Endometrial microvascular endothelial cells (primary cell): ENCODE data around the gene CPSF4. TPM values are rescaled to one million over a fixed set of nuclear protein-coding genes. Genes with fewer than 3 reads are reported as not detected.
"Not testable (repeated sequence)": the region's sequence is repeated elsewhere in the genome, so short reads cannot be mapped to it uniquely, and the experiment has no call there.

Source experiments
- in situ Hi-C: cut with HindIII; loops from 2 replicates; pipeline ENCODE4 v1.10.0; 2017; ENCODE audit warnings: low sequenced_read_pairs, low pct_unique_long_range_greater_than_20kb; ENCODE audit errors: inconsistent ontology term
- total RNA-seq: library from RNA; depleted of rRNA; stranded (reverse); fragments of >200 nt; gene quantifications from one replicate; pipeline ENCODE4 v1.2.3, GENCODE V29; 2015; ENCODE audit errors: inconsistent ontology term

Gene CPSF4
- total RNA-seq, 1 donor from 2014 or later: 25.1 TPM

DNA sequence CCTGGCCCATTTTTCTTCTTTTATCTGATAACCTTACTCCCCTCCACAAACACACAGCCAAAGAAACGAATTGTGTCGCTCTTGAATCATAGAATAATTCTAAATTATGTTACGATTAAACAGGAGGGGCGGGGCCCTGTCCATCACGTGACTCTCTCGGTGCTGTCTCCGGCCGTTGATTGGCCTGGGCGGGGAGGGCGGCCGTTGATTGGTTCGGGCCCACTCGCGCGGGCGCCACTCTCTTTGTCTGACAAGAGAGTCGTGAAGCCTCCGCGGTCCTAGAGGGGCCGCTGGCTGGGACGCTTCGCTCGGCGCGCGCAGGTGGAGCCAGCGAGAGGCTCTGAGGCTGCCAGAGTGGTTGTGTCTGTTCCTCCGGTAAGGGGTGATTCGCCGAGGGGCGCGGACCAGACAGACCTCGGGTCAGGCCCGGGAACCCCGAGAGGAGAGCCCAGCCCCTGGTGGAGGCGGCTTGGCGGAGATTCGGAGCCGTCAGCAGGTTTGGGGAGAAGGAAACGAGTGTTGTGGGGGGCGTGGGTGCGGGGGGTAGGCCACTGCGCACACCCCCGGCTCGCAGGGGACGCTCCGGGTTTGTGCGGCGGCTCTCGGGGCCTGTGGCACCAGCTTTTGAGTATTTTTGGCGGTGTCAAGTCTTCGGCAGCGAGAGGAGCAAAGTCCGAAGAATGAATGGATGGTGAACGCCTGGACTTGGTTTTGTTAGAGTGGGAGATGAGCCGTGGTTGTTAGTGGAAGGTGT lies 34.0 kb downstream of the CPSF4 start, which contains the start of gene ZNF789:
Gene ZNF789 (plus strand): TSS at position 330 of the 754 bp plus-strand sequence. CDS start 3,567 bp downstream, outside the sequence.
- in situ Hi-C loops: no loop called here

DNA sequence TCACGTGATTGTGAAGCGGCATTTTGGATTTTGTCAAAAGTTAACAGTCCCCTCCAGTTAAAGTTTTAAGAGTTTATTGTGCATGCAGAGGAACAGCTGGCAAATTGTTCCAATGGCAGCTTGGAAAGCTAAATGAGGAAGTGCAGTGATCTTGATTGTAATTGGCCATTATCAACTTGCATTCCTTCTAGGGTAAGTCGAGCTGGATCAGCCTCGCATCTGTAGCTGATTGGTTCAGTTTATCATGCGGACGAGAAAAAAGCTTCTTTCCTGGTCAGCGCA lies 34.5 kb downstream of the CPSF4 start:
- in situ Hi-C loops: no loop called here

DNA sequence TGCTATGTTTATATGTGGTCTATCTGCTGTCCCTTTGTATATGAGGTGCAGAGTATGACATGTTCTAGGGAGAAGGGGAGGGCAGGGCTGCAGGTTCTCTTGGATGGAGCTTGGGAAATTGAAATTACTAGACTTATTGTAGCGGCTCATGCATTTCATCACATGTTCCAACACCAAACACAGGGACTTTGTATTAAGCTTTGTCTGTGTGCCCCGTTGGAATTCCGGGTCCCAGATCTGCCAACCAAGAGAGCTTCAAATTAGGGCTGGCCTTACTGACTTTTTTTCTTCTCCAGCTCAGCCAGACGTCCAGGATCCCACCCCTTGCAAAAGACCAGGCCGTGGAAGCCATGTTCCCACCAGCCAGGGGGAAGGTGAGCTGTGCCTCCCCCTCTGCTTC lies 37.4 kb downstream of the CPSF4 start:
- in situ Hi-C loops: no loop called here

DNA sequence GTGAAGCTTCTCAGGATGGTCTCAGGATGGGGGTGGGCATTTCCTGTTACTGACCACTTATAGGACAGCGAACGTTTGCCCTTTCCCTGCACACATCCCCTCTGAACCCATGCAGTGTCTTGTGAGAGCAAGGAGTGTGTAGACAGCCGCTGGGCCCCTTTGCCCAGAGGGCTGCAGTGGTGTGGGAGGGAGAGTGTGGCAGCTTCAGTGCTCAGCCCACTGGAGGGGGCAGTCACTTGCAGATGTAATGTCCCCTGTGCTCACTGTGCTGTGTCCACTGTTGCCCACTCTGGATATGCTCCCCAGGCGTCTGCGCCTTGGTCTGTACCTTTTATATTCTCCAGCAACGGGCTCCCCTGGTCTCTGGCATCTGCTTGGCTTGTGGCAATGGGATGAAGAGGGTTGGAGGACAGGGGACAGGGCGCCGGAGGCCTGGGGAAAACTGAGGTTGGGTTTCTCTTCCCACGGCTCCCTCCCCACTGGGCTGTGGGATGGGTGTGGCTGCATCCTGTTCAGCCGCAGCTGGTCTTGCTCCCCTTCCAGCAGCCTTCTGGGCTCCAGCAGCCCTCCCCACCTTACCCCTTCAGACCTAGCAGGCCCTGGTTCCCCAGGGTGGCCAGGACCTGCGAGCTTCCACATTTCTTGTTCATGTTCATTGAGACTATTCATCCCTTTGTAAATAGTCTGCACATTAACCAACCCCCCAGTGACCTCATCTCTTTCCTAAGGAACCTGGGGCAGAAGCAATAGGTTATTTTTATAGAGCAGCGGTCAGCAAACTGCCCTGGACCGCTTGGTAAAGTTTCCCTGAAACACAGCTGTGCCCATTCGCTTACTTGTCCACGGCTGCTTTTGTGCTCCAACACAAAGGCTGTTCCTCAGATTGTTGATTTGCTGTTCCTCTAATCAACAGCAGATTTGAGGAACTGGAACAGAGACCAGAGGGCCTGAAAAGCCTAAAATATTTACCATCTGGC lies 40.0 kb downstream of the CPSF4 start:
- in situ Hi-C loops: no loop called here

DNA sequence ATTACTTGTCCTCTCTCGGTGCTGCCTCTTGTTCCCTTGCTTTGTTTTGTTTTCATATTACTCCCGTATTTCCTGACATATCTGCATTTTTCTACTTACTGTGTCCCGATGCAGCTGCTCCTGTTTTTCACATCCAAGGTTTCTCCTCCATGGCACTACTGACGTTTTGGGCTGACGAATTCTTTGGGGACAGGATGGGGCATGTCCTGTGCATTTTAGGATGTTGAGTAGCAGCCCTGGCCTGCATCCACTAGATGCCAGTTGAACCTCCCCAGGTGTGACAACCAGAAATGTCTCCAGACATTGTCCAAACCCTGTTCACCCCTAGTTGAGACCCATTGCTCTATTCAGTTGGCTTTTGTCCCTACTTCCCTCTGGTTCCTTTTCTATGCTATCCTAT lies 46.4 kb downstream of the CPSF4 start:
- in situ Hi-C loops: no loop called here

DNA sequence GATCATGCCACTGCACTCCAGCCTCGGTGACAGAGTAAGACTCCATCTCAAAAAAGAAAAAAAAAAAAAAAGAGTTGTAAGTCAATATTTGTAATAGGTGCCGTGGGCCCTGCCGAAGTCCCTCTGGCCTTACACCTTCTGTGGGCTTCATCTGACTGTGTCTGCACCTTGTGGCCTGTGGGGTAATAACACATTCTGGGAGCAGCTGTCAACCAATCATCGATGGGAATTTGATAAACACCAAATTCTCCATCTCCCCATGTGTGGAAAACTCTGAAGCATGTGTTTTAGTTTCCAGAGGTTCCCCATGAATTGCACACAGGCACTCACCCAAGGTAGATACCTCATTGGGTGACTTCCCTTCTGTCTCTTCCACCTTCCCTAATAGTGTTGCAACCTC lies 50.5 kb downstream of the CPSF4 start:
- in situ Hi-C loops: no loop called here

DNA sequence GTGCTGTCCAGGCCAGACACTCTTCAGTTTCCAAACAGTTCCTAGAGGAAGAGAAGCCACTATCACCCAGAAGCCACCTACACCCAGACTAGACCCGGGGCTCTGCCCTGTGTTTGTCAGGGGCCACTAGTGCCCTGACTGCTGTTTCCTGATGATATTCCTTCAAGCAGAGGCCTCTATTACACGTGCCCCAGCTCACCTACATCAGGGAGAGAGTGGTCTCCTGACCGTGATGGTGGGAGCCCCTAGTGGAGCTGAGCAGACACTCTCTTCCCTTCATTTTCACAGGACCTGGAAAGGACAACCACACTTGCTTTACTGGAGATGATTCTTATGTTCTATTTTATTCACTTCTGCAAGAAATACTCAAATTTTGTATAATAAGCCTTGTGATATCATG lies 52.1 kb downstream of the CPSF4 start:
- in situ Hi-C loops: no loop called here

DNA sequence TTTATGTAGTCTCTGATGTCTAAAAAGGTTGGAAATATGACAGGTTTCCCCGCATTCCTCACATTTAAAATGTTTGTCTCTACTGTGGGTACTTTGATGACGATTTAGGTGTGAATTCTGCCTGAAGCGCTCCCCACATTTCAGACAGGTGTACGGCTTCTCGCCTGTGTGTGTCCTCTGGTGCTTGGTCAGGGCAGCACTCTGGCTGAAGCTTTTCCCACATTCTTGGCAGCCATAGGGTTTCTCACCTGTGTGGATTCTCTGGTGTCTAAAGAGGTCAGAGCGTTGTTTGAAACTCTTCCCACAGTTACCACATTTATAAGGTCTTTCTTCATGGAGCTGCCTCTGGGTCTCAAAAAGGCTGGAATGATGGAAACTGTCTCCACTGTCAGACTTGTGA lies 55.1 kb downstream of the CPSF4 start:
- in situ Hi-C loops: no loop called here

DNA sequence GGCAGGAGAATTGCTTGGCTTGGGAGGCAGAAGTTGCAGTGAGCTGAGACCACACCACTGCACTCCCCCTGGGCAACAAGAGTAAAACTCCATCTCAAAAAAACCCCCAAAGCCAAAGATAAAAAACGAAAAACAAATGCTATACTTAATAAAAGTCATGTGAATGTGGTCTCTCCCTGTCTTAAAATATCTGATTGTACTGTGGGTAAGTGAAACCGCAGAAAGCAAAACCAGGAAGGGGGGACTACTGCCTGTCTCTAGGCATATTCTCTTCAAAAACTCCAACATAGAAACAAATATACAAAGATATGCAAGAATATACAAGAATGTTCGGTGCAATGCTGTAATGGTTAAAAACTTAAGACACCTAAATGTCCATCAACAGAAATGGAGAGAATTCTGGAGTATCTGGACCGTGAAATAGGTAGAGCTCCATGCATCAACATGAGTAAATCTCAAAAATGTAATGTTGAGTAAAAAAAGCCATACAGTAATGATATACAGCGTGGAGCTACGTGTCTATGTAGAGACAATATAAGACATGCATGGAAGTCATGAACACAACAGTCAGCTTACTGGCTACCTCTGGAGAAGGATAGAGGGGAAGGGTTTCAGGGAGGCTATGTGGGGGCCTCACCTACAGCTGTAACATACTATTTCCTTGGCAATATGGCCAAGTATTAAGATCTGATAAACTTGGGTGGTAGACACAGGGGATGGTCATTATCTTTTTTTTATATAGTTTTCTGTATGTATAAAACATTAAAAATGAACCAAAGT lies 59.2 kb downstream of the CPSF4 start:
- in situ Hi-C loops: no loop called here

DNA sequence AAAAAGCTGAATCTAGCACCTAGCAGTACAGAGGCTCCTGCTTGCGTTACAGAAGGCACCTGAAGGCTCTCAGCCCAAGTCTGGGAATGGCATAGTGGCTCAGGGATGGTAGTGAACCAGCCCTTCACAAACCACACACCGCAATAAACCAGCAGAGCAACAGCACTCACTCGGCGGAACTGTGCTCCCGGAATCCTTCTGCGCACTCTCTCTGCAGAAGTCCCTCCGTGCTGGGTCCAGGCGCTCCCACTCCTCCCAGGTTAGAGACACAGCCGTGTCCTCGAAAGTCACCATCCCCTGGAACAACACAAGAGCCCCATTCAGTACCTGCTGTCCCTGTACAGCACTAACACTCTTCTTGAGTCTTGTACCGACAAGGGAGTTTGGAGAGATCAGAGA lies 59.8 kb downstream of the CPSF4 start:
- in situ Hi-C loops: no loop called here

DNA sequence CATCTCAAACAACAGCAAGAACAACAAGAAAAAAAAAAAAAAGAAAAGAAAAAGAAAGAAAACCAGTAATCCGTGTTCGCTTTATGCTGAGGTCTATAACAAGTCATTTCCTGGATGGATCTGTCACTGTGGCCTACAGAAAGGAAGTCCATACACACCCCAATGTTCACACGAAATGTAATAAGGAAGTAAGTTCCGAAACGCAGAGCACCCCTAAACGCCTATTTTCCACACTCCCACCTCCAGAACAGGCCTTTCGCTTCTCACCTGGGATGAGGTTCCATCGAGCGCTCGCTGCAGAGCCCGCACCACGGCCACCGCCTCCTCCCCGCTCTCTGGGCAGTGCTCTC lies 60.6 kb downstream of the CPSF4 start:
- in situ Hi-C loops: no loop called here

DNA sequence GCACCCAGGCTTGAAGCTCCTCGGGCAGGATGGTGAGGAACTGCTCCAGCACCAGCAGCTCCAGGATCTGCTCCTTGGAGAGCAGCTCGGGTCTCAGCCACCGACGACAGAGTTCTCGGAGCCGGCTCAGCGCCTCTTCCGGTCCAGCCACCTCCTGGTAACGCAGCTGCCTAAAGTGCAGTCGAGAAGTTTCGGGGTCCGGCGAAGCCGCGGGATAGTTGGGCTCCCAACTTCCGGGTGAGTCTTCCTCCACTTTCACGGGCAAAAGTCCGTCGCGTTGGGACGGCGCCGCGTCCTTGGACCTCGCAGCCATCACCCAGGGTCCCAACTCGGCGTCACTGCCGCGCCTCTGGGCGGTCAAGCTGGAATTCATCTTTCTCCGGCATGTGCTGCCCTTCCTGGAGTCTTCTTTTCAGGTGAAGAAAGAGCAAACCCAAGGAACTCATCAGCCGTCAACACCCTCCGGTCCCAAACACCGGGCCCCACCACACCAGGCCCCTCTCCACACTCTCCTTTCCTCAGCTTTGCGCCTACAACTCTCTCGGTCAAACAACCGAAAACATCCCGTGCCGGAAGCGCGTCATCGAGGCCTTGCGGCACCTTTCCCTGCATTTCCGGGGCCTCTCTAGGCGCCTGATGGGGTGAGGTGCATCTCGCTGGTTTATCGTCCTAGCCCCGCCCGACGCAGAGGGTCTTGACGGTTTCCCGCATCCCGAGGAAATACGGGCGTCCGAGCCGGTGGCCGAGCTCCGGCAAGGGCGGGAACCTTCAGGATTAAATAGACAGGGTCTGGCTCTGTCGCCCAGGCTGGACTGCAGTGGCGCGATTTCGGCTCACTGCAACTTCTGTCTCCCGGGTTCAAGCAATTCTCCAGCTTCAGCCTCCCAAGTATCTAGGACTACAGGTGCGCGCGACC lies 61.2 kb downstream of the CPSF4 start, which contains the start of gene ZNF394:
Gene ZNF394 (minus strand): TSS at position 561 of the 916 bp plus-strand sequence. CDS start 188 bp downstream, at position 373.
- in situ Hi-C loops: no loop called here

DNA sequence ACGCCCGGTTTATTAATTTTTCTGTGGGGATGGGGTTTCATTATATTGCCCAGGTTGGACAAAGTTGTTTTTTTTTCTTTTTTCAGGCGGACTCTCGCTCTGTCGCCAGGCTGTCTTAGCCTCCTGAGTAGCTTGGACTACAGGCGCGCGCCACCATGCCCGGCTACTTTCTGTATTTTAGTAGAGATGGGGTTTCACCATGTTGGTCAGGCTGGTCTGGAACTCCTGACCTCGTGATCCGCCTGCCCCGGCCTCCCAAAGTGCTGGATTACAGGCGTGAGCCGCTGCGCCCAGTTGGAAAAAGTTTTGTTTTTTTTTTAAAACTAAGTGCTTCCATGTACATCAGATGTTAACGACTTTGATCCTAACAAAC lies 61.9 kb downstream of the CPSF4 start:
- in situ Hi-C loops: no loop called here

DNA sequence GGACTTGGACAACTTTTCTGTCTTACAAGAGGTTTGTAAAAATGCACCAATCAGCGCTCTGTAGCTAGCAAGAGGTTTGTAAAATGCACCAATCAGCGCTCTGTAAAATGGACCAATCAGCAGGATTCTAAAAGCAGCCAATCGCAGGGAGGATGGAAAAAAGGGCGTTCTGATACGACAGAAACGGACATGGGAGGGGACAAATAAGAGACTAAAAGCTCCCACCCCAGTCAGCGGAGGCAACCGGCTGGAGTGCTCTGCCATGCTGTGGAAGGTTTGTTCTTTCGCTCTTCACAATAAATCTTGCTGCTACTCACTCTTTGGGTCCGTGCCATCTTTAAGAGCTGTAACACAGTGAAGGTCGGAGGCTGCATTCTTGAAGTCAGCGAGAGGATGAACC lies 62.5 kb downstream of the CPSF4 start:
- in situ Hi-C loops: not testable (repeated sequence)

DNA sequence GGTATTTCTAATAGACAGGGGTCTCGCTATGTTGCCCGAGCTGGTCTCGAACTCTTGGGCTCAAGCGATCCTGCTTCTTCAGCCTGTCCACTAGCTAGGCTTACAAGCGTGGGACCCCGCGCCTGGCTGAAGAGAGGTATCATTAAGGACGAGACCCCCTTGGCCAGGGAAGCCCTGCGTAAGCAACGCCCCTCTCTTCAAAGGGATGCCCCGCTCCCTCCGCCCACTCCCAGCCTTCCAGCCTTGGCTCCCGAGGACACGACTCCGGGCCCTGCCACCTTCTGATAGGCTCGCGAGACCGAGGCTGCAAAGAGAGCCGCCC lies 65.5 kb downstream of the CPSF4 start:
- in situ Hi-C loops: no loop called here

DNA sequence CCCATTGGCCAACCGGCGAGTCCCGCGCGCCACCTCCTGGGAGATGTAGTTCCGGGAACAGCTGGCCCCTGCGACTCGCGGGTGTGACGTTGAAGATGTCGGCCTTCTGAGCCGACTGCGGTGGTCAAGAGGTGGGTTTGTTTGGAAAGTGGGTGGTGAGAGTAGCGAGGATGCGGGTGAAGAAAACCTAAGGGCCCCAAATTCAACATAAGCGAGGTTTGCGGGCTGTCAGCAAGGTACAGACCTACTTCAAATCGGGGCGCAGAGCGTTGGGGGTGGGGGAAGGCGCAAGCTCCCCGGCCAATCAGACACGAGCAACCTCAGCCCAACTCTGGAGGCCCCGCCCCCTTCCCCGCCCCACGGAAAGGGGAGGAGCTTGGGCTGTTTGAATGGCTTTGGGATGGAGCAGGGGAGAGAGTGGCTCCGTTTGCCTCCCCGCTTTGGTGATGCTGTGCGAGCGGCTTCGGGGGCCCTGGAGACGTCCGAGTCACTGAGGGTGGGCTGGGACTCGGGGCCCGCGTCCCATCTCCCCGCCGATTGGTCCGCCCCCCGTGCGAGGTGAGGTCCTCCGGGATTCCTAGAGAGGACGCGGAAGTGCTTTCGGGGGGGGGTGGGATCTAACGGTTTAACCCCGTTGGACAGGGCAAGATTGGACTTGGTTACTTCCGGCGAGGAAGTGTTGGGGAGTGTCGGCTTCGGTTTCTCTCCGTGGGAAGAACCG lies 66.0 kb downstream of the CPSF4 start, which contains the start of gene ZKSCAN5:
Gene ZKSCAN5 (plus strand): TSS at position 60 of the 721 bp plus-strand sequence. CDS start 1,383 bp downstream, outside the sequence.
- in situ Hi-C loops: no loop called here

DNA sequence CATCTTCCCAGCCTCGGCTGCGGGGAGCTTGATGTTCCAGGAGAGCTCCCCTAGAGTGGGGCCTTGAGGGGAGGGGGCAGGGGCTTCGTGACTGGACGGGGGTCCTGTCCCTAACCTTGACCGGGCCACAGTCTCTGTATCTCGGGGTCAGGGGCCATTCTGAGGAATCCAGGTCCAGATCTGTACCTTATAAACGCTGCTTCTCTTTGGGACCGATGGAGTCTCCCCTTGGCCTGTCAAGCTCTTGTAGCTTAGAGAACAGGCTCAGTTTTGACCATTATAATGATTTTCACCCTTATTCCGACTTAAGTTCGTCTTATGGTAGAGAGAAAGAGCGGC lies 66.5 kb downstream of the CPSF4 start:
- in situ Hi-C loops: no loop called here
